ENCODE data around the gene ZMIZ2. TPM values are rescaled to one million over a fixed set of nuclear protein-coding genes. Genes with fewer than 3 reads are reported as not detected.

The ZMIZ2 gene
- total RNA-seq, 2 experiments from 2014 or later, result 84.7 to 92.3 TPM

DNA sequence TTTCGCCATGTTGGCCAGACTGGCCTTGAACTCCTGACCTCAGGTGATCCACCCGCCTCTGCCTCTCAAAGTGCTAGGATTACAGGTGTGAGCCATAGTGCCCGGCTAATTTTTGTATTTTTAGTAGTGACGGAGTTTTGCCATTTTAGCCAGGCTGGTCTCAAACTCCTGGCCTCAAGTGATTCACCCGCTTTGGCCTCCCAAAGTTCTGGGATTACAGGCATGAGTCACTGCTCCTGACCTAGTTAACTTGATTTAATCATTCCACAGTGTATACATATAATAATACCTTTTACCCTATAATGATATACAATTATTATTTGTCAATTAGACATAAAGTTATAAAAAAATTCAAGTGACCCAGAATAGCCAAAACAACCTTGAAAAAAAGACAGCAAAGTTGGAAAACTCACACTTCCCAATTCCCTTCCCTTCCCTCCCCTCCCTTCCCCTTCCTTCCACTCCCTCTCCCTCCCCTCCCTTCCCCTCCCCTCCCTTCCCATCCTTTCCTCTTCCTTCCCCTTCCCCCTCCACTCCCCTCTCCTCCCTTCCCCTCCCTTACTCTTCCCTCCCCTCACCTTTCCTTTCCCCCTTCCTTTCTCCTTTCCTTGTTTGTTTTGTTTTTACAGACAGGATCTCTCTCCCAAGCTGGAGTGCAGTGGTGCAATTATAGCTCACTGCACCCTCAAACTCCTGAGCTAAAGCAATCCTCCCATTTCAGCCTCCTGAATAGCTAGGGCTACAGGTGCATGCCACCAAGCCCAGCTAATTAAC, 14.8 kb upstream of the ZMIZ2 start:
- intact Hi-C loops (cut with micrococcal nuclease), result loop anchor here (2.0 kb wide), 1 partner anchor 63 kb away; the partner anchor contains the start of gene PPIA
- Mint-ChIP-seq H3K27ac (no peak overlapping the region), H3K27me3 (no peaks in the 10 kb centered on the region), H3K36me3 (no peaks in the 10 kb centered on the region), H3K4me3 (no peak overlapping the region), H3K4me1 (ENCODE audit: low read depth) (peaks cover 19% of the 10 kb centered on the region), H3K9me3 (no peaks in the 10 kb centered on the region)
- ChIA-PET POLR2A (interaction anchor here (1.9 kb wide), 1 partner anchor 96 kb away, joined by 8 read pairs; no protein-coding TSS in a partner anchor), CTCF (interaction anchor here (0.9 kb wide), 1 partner anchor 26 kb away, joined by 3 read pairs; no protein-coding TSS in a partner anchor)
- DNase-seq, result no peak

DNA sequence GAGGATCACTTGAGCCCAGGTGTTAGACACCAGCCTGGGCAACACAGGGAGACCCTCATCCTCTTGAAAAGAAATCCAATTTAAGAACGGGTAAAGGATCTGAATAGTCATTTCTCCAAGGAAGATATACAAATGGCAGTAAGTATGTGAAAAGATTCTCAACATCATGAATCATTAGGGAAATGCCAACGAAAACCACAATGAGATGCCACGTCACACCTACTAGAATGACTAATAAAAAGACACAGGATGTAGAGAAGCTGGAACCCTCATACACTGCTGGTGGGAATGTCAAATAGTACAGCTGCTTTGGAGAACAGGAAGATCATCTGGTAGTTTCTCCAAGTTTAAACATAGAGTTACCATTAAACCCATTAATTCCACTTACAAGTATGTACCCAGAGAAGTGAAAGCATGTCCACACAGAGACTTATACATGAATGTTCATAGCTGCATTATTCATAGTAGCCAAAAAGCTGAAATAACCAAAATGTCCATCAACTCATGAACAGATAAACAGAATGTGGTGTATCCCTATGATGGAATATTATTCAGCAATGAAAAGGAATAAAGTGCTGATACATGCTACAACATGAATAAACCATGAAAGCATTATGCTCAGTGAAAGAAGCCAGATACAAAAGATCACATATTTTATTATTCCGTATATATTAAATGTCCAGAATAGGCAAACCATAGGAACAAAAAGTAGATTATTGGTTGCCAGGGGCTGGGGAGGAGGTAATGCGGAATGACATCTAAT, 13.1 kb upstream of the ZMIZ2 start:
- ChIA-PET CTCF (interaction anchor here (0.7 to 1.2 kb wide), 3 partner anchors 98 to 238 kb away, joined by 3 to 5 read pairs (median 3); no protein-coding TSS in a partner anchor), POLR2A (interaction anchor here (0.7 to 2.6 kb wide), 5 partner anchors 12 to 97 kb away, joined by 3 to 8 read pairs (median 6); partner anchors contain the start of gene PPIA)
- intact Hi-C loops (cut with micrococcal nuclease), result loop anchor here (1.0 to 2.0 kb wide), 5 partner anchors 13 to 129 kb away; partner anchors contain the start of genes OGDH, PPIA and ZMIZ2
- H3K27ac Mint-ChIP-seq, result peak overlapping the region; percentile 73
- H3K4me3 Mint-ChIP-seq, result peak overlapping the region; percentile 4
- peaks cover 19% of the 10 kb centered on the region for H3K4me1 Mint-ChIP-seq (ENCODE audit: low read depth)
- peak; percentile 62 for DNase-seq
- H3K36me3 Mint-ChIP-seq, result no peaks in the 10 kb centered on the region
- no peaks in the 10 kb centered on the region for H3K9me3 Mint-ChIP-seq
- H3K27me3 Mint-ChIP-seq, result no peaks in the 10 kb centered on the region

DNA sequence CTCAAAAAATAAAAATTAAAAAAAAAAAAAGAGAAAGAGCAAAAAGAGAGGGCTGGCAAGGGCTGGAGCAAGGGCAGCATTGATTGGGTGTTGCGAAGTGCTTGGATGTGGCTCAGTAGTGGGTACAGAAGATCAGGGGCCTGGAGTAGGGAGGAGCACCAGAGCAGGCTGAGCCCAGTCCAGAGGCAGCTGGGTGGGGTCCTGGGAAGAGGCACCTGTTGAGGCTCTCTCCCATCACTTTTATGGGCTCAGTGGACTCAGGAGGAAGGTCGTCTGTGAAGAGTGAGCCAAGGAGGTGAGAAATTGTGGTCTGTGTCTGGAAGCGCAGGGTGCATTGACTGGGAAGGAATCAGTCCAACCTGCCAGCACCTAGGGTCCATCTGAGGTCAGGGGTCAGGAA, 11.8 kb upstream of the ZMIZ2 start:
- no peak for DNase-seq
- CTCF ChIA-PET, result no interaction called here
- intact Hi-C loops (cut with micrococcal nuclease), result no loop called here
- Mint-ChIP-seq H3K36me3 (no peaks in the 10 kb centered on the region), H3K27me3 (no peaks in the 10 kb centered on the region), H3K4me3 (no peak overlapping the region), H3K4me1 (ENCODE audit: low read depth) (peaks cover 19% of the 10 kb centered on the region), H3K27ac (peak overlapping the region; percentile 38), H3K9me3 (no peaks in the 10 kb centered on the region)
- POLR2A ChIA-PET, result interaction anchor here (2.6 kb wide), 1 partner anchor 13 kb away, joined by 7 read pairs; no protein-coding TSS in a partner anchor

DNA sequence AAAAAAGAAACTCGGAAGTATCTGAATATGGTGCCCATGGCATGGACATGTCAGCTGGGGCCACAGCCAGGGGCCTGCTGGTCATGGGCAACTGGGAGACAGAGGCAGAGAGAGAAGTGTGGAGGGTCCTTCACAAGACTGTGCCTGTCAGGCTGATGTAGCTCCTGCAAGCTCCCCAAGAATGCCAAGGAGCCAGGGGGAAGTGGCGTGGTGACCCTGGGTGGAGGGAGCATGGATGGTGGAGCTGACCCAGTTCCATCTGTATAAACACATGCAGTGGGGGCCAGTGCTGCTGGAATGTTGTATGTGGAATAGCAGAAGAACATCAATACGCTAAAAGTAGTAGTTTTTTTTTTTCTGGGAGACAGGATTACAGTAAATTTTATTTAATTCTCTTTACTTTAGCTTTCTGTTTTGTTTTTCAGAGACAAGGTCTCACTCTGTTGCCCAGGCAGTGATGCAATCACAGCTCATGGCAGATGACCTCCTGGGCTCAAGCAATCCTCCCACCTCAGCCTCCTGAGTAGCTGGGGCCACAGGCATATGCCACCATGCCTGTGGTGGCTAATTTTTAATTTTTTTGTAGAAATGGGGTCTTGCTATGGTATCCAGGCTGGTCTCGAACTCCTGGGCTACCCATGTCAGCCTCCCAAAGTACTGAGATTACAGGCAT, 10.5 kb upstream of the ZMIZ2 start:
- intact Hi-C loops (cut with micrococcal nuclease), result no loop called here
- no peaks in the 10 kb centered on the region for H3K36me3 Mint-ChIP-seq
- peaks cover 23% of the 10 kb centered on the region for H3K4me1 Mint-ChIP-seq (ENCODE audit: low read depth)
- CTCF ChIA-PET, result no interaction called here
- no peaks in the 10 kb centered on the region for H3K9me3 Mint-ChIP-seq
- DNase-seq, result no peak
- no peak overlapping the region for H3K4me3 Mint-ChIP-seq
- no peak overlapping the region for H3K27ac Mint-ChIP-seq
- POLR2A ChIA-PET, result interaction anchor here (1.2 kb wide), 2 partner anchors 12 to 110 kb away, joined by 3 to 4 read pairs; partner anchors contain the start of gene H2AZ2
- H3K27me3 Mint-ChIP-seq, result no peaks in the 10 kb centered on the region

DNA sequence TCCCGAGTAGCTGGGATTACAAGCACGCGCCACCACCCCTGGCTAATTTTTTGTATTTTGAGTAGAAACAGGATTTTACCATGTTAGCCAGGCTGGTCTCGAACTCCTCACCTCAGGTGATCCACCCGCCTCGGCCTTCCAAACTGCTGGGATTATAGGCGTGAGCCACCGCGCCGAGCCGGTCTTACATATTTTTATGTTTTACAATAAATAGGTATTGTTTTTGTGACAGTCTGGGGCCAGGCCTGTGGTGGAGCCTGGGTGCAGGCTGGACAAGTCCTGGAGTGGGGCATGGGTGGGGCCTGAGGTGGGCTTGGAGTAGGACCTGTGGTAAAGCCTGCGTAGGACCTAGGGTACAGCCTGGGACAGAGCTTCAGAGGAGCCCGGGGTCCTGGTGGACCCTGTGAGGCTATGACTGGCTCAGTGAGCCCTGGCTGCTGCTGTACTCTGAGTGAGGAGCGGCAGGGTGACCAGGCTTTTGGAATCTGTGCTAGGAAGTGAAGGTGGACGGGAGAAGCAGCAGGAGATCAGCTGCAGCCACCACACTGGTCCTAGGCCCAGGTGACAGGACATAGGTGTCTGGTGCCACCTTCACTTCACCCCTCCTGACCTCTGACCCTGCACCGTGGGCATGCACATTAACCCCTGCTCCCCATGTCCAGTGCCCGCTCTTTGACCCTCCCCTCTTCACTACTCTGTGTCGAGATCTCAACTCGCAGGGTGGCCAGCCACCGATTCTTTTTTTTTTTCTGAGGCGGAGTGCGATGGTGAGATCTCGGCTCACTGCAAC, 9.6 kb upstream of the ZMIZ2 start:
- no peaks in the 10 kb centered on the region for H3K9me3 Mint-ChIP-seq
- intact Hi-C loops (cut with micrococcal nuclease), result no loop called here
- no peak overlapping the region for H3K27ac Mint-ChIP-seq
- ChIA-PET CTCF (no interaction called here), POLR2A (interaction anchor here (0.5 to 1.2 kb wide), 3 partner anchors 11 to 109 kb away, joined by 3 to 4 read pairs (median 3); partner anchors contain the start of gene H2AZ2)
- peaks cover 21% of the 10 kb centered on the region for H3K4me1 Mint-ChIP-seq (ENCODE audit: low read depth)
- H3K4me3 Mint-ChIP-seq, result no peak overlapping the region
- H3K27me3 Mint-ChIP-seq, result no peaks in the 10 kb centered on the region
- no peak for DNase-seq
- H3K36me3 Mint-ChIP-seq, result no peaks in the 10 kb centered on the region

DNA sequence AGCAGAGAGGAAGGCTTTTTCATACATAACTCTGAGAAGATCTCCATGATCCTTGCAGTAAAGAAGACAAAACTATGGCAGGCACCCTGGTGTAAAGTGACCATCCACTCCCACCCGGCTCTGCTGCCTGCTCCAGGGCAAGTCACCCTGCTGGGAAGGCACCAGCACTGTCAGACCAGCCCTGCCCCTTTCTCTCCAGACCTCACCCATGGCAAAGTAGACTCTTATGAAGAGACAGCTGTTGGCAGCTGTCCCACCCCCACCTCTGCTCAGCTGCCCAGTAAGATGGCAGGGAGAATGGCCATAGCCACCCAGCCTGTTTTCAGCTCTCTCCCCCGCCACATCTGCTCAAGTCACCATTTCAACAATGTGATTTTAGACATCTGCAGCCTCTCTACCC, 8.6 kb upstream of the ZMIZ2 start:
- H3K9me3 Mint-ChIP-seq, result no peaks in the 10 kb centered on the region
- intact Hi-C loops (cut with micrococcal nuclease), result no loop called here
- H3K4me1 Mint-ChIP-seq (ENCODE audit: low read depth), result peaks cover 14% of the 10 kb centered on the region
- no peak overlapping the region for H3K27ac Mint-ChIP-seq
- ChIA-PET POLR2A (no interaction called here), CTCF (no interaction called here)
- no peak overlapping the region for H3K4me3 Mint-ChIP-seq
- no peak for DNase-seq
- no peaks in the 10 kb centered on the region for H3K36me3 Mint-ChIP-seq
- no peaks in the 10 kb centered on the region for H3K27me3 Mint-ChIP-seq

DNA sequence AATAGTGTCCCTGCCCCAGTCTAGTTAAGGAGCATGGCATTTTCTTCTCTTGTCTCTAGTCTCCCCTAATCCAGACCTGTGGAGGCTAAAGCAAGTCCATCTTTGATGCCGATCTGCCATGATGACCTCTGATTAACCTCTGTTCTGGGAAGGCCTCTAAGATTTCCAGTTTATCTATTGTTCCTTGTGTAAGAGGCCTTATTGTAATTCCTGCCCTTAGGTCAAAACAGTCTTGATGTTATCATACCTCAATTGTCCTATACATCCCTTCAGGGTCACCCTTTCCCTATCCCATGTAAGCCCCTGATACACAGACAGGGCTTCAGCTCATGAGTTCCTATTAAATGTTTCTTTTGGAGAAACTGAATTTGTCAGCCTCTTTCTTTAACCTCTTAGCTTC, 4.9 kb upstream of the ZMIZ2 start:
- POLR2A ChIA-PET, result no interaction called here
- H3K27ac Mint-ChIP-seq, result no peak overlapping the region
- CTCF ChIA-PET, result no interaction called here

DNA sequence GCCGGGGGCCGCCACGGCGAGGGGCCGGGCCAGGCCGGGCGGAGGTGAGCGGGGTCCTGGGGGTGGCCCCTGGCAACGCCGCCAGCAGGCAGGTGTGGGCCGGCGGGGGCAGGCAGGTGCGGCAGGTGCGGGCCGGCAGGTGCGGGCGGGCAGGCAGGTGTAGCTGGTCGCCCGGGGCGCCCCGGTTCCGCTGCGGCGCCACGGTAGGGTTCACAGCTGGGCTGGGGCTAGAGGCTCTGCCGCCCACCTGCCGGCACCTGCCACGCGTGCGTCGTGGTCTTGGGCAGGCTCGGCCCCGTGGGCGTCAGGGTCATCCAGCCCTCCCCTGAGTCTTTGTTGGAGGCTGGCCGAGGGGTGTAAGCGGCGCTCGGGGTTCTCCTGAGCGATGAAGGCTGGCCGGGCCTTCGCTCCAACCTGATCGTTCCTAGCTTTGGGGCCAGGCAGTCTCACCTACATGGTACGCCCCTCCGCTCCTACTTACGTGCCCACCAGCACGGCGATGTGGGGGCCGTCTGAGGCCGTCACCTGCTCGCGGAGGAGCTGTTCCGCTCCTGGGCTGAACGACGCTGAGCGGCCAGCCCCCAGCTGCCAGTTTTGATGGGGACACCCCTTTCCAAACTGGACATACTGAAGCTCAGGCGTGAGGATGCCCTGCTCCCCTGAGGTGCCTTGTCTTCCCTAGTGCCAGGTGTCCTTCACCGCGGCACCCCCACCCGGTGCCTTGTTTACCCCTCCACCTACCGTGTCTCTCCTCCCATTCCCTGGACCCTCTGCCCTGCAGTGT, 493 bp downstream of the ZMIZ2 start:
- peak overlapping the region; percentile 81 for H3K4me3 Mint-ChIP-seq
- H3K36me3 Mint-ChIP-seq, result peaks cover 8% of the 10 kb centered on the region
- intact Hi-C loops (cut with micrococcal nuclease), result loop anchor here (1.0 kb wide), 5 partner anchors 14 to 167 kb away; partner anchors contain the start of genes OGDH, PPIA and TMED4
- peak overlapping the region; percentile 87 for H3K27ac Mint-ChIP-seq
- H3K4me1 Mint-ChIP-seq (ENCODE audit: low read depth), result peaks cover 44% of the 10 kb centered on the region
- CTCF ChIA-PET, result interaction anchor here (1.2 to 1.4 kb wide), 2 partner anchors 19 to 184 kb away, joined by 4 to 5 read pairs; no protein-coding TSS in a partner anchor
- no peaks in the 10 kb centered on the region for H3K27me3 Mint-ChIP-seq
- DNase-seq, result peak; percentile 34
- H3K9me3 Mint-ChIP-seq, result no peaks in the 10 kb centered on the region
- POLR2A ChIA-PET, result interaction anchor here (0.6 to 3.4 kb wide), 16 partner anchors 10 to 232 kb away, joined by 3 to 24 read pairs (median 3); partner anchors contain the start of genes H2AZ2, OGDH and PURB

More for the DNA sequence above, 4.9 kb upstream of the ZMIZ2 start:
- intact Hi-C loops (cut with micrococcal nuclease), result no loop called here
- DNase-seq, result no peak
- Mint-ChIP-seq H3K4me1 (ENCODE audit: low read depth) (peaks cover 13% of the 10 kb centered on the region), H3K36me3 (no peaks in the 10 kb centered on the region), H3K27me3 (no peaks in the 10 kb centered on the region), H3K9me3 (no peaks in the 10 kb centered on the region), H3K4me3 (no peak overlapping the region)

DNA sequence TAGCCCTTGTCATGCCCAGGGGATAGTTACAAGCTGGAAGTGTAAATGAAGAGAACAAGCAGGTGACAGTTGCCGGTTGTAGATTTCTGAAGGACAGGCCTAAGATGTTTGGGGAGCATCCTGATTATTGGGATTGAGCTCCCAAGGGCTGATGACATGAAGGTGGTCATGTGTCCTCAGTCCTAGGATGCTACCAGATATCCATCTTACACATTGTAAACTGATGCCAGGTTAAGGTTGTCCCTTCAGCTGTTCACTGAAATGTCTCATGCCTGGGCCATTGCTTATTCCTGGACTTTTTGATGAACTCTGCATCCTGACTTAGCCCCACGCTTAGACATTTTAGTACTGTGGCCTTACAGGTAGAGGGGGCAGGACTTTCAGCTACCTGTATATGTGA, 1.3 kb downstream of the ZMIZ2 start:
- ChIA-PET CTCF (interaction anchor here (0.8 to 1.4 kb wide), 4 partner anchors 20 to 185 kb away, joined by 3 to 5 read pairs (median 4); partner anchors contain the start of gene OGDH), POLR2A (interaction anchor here (0.6 to 3.4 kb wide), 17 partner anchors 9 to 231 kb away, joined by 3 to 24 read pairs (median 4); partner anchors contain the start of genes DDX56, H2AZ2, OGDH and PURB)
- no peak for DNase-seq
- H3K27me3 Mint-ChIP-seq, result no peaks in the 10 kb centered on the region
- peaks cover 8% of the 10 kb centered on the region for H3K36me3 Mint-ChIP-seq
- peak overlapping the region; percentile 87 for H3K27ac Mint-ChIP-seq
- peaks cover 50% of the 10 kb centered on the region for H3K4me1 Mint-ChIP-seq (ENCODE audit: low read depth)
- no peaks in the 10 kb centered on the region for H3K9me3 Mint-ChIP-seq
- H3K4me3 Mint-ChIP-seq, result peak overlapping the region; percentile 81
- intact Hi-C loops (cut with micrococcal nuclease), result loop anchor here (2.0 kb wide), 2 partner anchors 99 to 161 kb away; partner anchors contain the start of gene H2AZ2

DNA sequence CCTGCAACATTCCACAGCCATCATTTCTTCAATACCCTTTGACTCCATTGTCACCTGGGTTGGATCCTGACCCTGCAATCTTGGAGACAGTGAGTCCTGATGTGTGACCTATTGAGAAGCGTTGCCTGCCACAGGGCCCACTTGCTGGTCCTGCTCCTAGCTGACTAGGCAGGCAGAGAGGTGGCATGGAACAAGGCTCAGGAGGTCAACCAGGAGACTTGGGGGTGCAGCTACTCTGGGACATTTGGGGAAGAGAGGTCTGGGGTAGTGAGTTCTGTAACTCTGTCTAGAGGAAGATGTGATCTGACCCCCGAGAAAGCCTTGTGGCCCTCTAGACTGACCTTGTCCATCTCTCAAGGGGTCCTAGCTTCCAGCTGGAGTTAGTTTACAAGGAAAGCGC, 1.8 kb downstream of the ZMIZ2 start:
- CTCF ChIA-PET, result interaction anchor here (0.5 to 1.4 kb wide), 8 partner anchors 20 to 214 kb away, joined by 3 to 5 read pairs (median 3); partner anchors contain the start of gene OGDH
- peak overlapping the region; percentile 87 for H3K27ac Mint-ChIP-seq
- intact Hi-C loops (cut with micrococcal nuclease), result loop anchor here (2.0 kb wide), 2 partner anchors 98 to 162 kb away; partner anchors contain the start of gene H2AZ2
- peaks cover 8% of the 10 kb centered on the region for H3K36me3 Mint-ChIP-seq
- POLR2A ChIA-PET, result interaction anchor here (0.6 to 3.4 kb wide), 14 partner anchors 9 to 231 kb away, joined by 3 to 24 read pairs (median 6); partner anchors contain the start of genes DDX56, H2AZ2, OGDH and PURB
- DNase-seq, result no peak
- H3K27me3 Mint-ChIP-seq, result no peaks in the 10 kb centered on the region
- peaks cover 51% of the 10 kb centered on the region for H3K4me1 Mint-ChIP-seq (ENCODE audit: low read depth)
- H3K9me3 Mint-ChIP-seq, result no peaks in the 10 kb centered on the region
- H3K4me3 Mint-ChIP-seq, result peak overlapping the region; percentile 81
